ENCODE measurements around the gene CEBPA. TPM values are rescaled to one million over a fixed set of nuclear protein-coding genes. Genes with fewer than 3 reads are reported as not detected.

Gene CEBPA
- polyA plus RNA-seq, 3 donors: 17.9 to 76.3 (median 47.5) TPM

GRCh38 chr19:33275559-33275932, 26.8 kb downstream of the CEBPA start:
- Mint-ChIP-seq H3K9me3 (peaks cover 0 to 4% (median 0%) of the 10 kb centered on the region in 7 donors), H3K4me3 (no peak overlapping the region), H3K36me3 (peaks cover 0 to 2% of the 10 kb centered on the region in 2 donors), H3K27me3 (ENCODE audit: low read depth in 3 of 3) (peaks cover 0 to 3% (median 1%) of the 10 kb centered on the region in 3 donors), H3K27ac (no peak overlapping the region), H3K4me1 (peaks cover 61% of the 10 kb centered on the region)
- Histone ChIP-seq H3K4me1 (ENCODE audit: control insufficient read depth in 1 of 2, insufficient read depth in 2 of 2, low read length in 2 of 2) (peaks cover 63 to 74% of the 10 kb centered on the region in 2 donors), H3K79me2 (ENCODE audit: insufficient read depth, low read length) (no peaks in the 10 kb centered on the region), H2AFZ (ENCODE audit: insufficient read depth, low read depth, low read length, poor library complexity, severe bottlenecking) (no peak overlapping the region), H3K27me3 (ENCODE audit: control insufficient read depth in 2 of 2, insufficient read depth in 2 of 2, low read length in 2 of 2) (no peaks in the 10 kb centered on the region), H3K36me3 (replicated peaks in 1 of 2; ENCODE audit: control insufficient read depth in 1 of 2, insufficient read depth in 2 of 2, low read length in 2 of 2) (no peaks in the 10 kb centered on the region), H3K27ac (ENCODE audit: low read depth in 1 of 2, low read length in 2 of 2) (no peak overlapping the region), H3K4me3 (replicated peaks in 1 of 3; ENCODE audit: low read depth in 2 of 3, low read length in 3 of 3) (no peak overlapping the region), H3K4me2 (replicated peaks; ENCODE audit: extremely low read depth, low read length, poor library complexity, severe bottlenecking) (no peak overlapping the region), H3K9me3 (replicated peaks in 1 of 2; ENCODE audit: control insufficient read depth in 1 of 2, insufficient read depth in 1 of 2, low read length in 2 of 2) (no peaks in the 10 kb centered on the region), H4K20me1 (ENCODE audit: insufficient read depth, low read length) (no peaks in the 10 kb centered on the region), H3K9ac (ENCODE audit: insufficient read depth, low read length, poor library complexity, severe bottlenecking) (no peak overlapping the region)
- TF ChIP-seq, protein P1, sequence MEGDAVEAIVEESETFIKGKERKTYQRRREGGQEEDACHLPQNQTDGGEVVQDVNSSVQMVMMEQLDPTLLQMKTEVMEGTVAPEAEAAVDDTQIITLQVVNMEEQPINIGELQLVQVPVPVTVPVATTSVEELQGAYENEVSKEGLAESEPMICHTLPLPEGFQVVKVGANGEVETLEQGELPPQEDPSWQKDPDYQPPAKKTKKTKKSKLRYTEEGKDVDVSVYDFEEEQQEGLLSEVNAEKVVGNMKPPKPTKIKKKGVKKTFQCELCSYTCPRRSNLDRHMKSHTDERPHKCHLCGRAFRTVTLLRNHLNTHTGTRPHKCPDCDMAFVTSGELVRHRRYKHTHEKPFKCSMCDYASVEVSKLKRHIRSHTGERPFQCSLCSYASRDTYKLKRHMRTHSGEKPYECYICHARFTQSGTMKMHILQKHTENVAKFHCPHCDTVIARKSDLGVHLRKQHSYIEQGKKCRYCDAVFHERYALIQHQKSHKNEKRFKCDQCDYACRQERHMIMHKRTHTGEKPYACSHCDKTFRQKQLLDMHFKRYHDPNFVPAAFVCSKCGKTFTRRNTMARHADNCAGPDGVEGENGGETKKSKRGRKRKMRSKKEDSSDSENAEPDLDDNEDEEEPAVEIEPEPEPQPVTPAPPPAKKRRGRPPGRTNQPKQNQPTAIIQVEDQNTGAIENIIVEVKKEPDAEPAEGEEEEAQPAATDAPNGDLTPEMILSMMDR (IDR thresholded peaks at IDR 0.05): no peak
- WGBS (ENCODE audit: insufficient coverage): 90% methylated on average over 5 of the region's 5 CpGs
- no peak for DNase-seq
- intact Hi-C loops (cut with micrococcal nuclease): no loop called here

GRCh38 chr19:33274663-33275558, 27.4 kb downstream of the CEBPA start:
- no peak for DNase-seq
- peak overlapping the region; percentile 44 for H3K4me2 ChIP-seq (replicated peaks; ENCODE audit: extremely low read depth, low read length, poor library complexity, severe bottlenecking)
- H3K27me3 ChIP-seq (ENCODE audit: control insufficient read depth in 2 of 2, insufficient read depth in 2 of 2, low read length in 2 of 2): no peaks in the 10 kb centered on the region
- H4K20me1 ChIP-seq (ENCODE audit: insufficient read depth, low read length): no peaks in the 10 kb centered on the region
- intact Hi-C loops (cut with micrococcal nuclease): no loop called here
- Mint-ChIP-seq H3K36me3 (peaks cover 0 to 2% of the 10 kb centered on the region in 2 donors), H3K4me1 (peaks cover 54% of the 10 kb centered on the region), H3K27ac (peak overlapping the region in 6 of 7 donors; percentile 83 to 95 (median 90)), H3K9me3 (peaks cover 0 to 4% (median 0%) of the 10 kb centered on the region in 7 donors), H3K27me3 (ENCODE audit: low read depth in 3 of 3) (peaks cover 0 to 2% (median 1%) of the 10 kb centered on the region in 3 donors), H3K4me3 (no peak overlapping the region)
- no peak overlapping the region for H2AFZ ChIP-seq (ENCODE audit: insufficient read depth, low read depth, low read length, poor library complexity, severe bottlenecking)
- no peaks in the 10 kb centered on the region for H3K36me3 ChIP-seq (replicated peaks in 1 of 2; ENCODE audit: control insufficient read depth in 1 of 2, insufficient read depth in 2 of 2, low read length in 2 of 2)
- H3K9me3 ChIP-seq (replicated peaks in 1 of 2; ENCODE audit: control insufficient read depth in 1 of 2, insufficient read depth in 1 of 2, low read length in 2 of 2): no peaks in the 10 kb centered on the region
- 81% methylated on average over 14 of the region's 17 CpGs for WGBS (ENCODE audit: insufficient coverage)
- H3K4me1 ChIP-seq (ENCODE audit: control insufficient read depth in 1 of 2, insufficient read depth in 2 of 2, low read length in 2 of 2): peaks cover 56 to 69% of the 10 kb centered on the region in 2 donors
- H3K9ac ChIP-seq (ENCODE audit: insufficient read depth, low read length, poor library complexity, severe bottlenecking): peak overlapping the region; percentile 47
- peak overlapping the region in 1 of 3 experiments; percentile 25 for H3K4me3 ChIP-seq (replicated peaks in 1 of 3; ENCODE audit: low read depth in 2 of 3, low read length in 3 of 3)
- TF ChIP-seq, protein P1 (IDR thresholded peaks at IDR 0.05): no peak
- no peaks in the 10 kb centered on the region for H3K79me2 ChIP-seq (ENCODE audit: insufficient read depth, low read length)
- peak overlapping the region; percentile 67 to 82 for H3K27ac ChIP-seq (ENCODE audit: low read depth in 1 of 2, low read length in 2 of 2)
